Measurements from ENCODE around the gene SARS2. TPM values are rescaled to one million over a fixed set of nuclear protein-coding genes. Genes with fewer than 3 reads are reported as not detected.

Gene SARS2
- total RNA-seq, 2 donors from 2014 or later, result 53.2 to 60.2 TPM

DNA sequence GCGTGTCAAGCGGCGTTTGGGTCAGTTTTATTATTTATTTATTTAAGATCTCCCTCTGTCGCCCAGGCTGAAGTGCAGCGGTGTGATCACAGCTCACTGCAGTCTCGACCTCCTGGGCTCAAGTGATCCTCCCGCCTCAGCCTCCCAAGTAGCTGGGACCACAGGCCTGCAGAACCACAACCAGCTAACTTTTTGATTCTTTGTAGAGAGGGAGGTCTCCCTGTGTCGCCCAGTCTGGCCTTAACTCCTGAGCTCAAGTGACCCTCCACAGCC is 894 bp upstream of the SARS2 start:
- Histone ChIP-seq H3K27me3 (ENCODE audit: control insufficient read depth, insufficient read depth, low read length, poor library complexity, severe bottlenecking) (no peaks in the 10 kb centered on the region), H3K36me3 (ENCODE audit: control insufficient read depth, insufficient read depth, low read length) (peaks cover 35% of the 10 kb centered on the region), H3K4me3 (ENCODE audit: low read length) (peak overlapping the region; percentile 100), H3K9me3 (ENCODE audit: control insufficient read depth, low read length) (peaks cover 42% of the 10 kb centered on the region), H3K27ac (ENCODE audit: low read depth, low read length) (no peak overlapping the region), H3K4me1 (ENCODE audit: control insufficient read depth, insufficient read depth, low read length) (no peaks in the 10 kb centered on the region), H3K9ac (ENCODE audit: extremely low read depth, low read length, poor library complexity, severe bottlenecking) (peak overlapping the region; percentile 93)
- Mint-ChIP-seq H3K9me3 (peaks cover 38% of the 10 kb centered on the region), H3K4me3 (peak overlapping the region; percentile 97), H3K36me3 (ENCODE audit: low read depth) (peaks cover 48% of the 10 kb centered on the region), H3K4me1 (peaks cover 9% of the 10 kb centered on the region), H3K27ac (peak overlapping the region; percentile 99), H3K27me3 (ENCODE audit: insufficient read depth) (peaks cover 3% of the 10 kb centered on the region)
- WGBS, 2 experiments (ENCODE audit: insufficient coverage in 1 of 2, insufficient read length in 1 of 2), result 35 to 49% methylated on average over 4 to 8 of the region's 8 CpGs
- no peak for DNase-seq
- TF ChIP-seq, protein P1, sequence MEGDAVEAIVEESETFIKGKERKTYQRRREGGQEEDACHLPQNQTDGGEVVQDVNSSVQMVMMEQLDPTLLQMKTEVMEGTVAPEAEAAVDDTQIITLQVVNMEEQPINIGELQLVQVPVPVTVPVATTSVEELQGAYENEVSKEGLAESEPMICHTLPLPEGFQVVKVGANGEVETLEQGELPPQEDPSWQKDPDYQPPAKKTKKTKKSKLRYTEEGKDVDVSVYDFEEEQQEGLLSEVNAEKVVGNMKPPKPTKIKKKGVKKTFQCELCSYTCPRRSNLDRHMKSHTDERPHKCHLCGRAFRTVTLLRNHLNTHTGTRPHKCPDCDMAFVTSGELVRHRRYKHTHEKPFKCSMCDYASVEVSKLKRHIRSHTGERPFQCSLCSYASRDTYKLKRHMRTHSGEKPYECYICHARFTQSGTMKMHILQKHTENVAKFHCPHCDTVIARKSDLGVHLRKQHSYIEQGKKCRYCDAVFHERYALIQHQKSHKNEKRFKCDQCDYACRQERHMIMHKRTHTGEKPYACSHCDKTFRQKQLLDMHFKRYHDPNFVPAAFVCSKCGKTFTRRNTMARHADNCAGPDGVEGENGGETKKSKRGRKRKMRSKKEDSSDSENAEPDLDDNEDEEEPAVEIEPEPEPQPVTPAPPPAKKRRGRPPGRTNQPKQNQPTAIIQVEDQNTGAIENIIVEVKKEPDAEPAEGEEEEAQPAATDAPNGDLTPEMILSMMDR (conservative IDR thresholded peaks at IDR 0.05), result no peak

DNA sequence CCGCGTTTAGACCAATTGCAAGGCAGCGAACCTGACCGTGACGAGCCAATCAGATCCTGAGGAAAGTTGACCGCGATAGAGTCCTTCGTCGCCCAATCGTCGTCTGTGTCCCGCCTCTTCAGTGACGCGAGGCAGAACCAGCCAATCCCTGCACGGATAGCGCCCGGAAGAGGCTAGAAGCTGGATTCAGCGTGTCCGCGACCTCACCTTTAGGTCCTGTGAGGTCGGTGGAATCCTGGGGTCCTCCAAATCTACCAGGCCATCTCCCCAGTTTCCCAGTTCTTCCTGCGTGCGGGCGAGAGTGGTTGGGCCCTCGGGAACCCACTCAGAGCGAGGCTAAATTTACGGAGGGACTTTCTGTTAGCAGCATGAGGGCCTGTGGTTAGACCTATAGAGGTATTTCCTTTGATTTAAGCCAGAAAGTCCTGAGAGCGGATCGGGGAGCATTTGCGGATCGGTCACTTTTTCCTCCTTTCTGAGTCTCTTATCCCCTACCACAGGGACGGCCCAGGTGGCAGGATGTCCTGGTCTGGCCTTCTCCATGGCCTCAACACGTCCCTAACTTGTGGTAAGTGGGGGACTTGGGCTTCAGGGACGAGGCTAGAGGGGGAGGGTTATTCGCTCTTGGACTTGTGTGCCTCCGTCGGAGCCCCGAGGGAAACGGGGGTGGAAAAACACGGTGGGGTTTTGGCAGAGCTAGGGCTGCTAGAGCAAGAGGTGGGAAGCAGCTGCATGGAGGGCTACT is 385 bp upstream of the SARS2 start, which contains the start of gene MRPS12:
Gene MRPS12, plus strand, starts transcription at position 169 of the 745 bp plus-strand sequence. Its CDS starts 351 bp downstream, at position 520.
- H3K36me3 ChIP-seq (ENCODE audit: control insufficient read depth, insufficient read depth, low read length), result peaks cover 35% of the 10 kb centered on the region
- H3K27ac ChIP-seq (ENCODE audit: low read depth, low read length), result peak within 1 kb of the TSS; percentile 92
- no peaks in the 10 kb centered on the region for H3K4me1 ChIP-seq (ENCODE audit: control insufficient read depth, insufficient read depth, low read length)
- Mint-ChIP-seq H3K36me3 (ENCODE audit: low read depth) (peaks cover 48% of the 10 kb centered on the region), H3K4me1 (peaks cover 9% of the 10 kb centered on the region), H3K27ac (peak within 1 kb of the TSS; percentile 99), H3K4me3 (peak within 1 kb of the TSS; percentile 97), H3K27me3 (ENCODE audit: insufficient read depth) (peaks cover 3% of the 10 kb centered on the region), H3K9me3 (peaks cover 33% of the 10 kb centered on the region)
- WGBS, 2 experiments (ENCODE audit: insufficient coverage in 1 of 2, insufficient read length in 1 of 2), result 0 to 1% methylated on average over 26 to 40 of the region's 40 CpGs
- peaks cover 37% of the 10 kb centered on the region for H3K9me3 ChIP-seq (ENCODE audit: control insufficient read depth, low read length)
- TF ChIP-seq, protein P1 (conservative IDR thresholded peaks at IDR 0.05), result no peak
- H3K4me3 ChIP-seq (ENCODE audit: low read length), result peak within 1 kb of the TSS; percentile 100
- peak within 1 kb of the TSS; percentile 93 for H3K9ac ChIP-seq (ENCODE audit: extremely low read depth, low read length, poor library complexity, severe bottlenecking)
- DNase-seq, result peak; percentile 99
- H3K27me3 ChIP-seq (ENCODE audit: control insufficient read depth, insufficient read depth, low read length, poor library complexity, severe bottlenecking), result no peaks in the 10 kb centered on the region

DNA sequence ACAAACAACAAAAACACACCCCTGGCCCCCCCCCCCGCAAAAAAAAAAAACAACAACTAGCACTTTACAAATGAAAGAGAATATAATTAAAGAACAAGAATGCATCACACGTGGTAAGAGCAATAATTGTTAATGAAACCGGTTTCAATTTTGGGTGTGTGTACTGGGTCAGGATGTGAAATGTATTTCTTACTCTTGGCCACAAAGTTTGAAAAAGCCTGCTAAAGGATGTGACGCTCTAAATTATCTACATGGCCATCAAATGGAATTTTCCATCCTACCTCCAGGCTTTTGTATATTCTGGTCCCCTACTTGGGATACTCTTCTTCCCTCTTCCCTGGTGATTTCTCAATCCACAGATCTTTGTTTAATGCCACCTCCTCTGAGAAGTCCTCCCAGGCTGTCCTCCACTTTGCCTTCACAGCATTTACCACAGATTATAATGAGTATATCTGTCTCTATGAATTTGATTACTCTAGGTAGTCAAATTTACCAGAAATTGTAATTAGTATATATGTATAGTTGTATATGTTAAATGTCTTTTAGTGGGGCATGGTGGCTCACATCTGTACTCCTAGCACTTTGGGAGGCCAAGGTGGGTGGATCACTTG is 2.1 kb downstream of the SARS2 start:
- peaks cover 37% of the 10 kb centered on the region for H3K36me3 ChIP-seq (ENCODE audit: control insufficient read depth, insufficient read depth, low read length)
- TF ChIP-seq, protein P1 (conservative IDR thresholded peaks at IDR 0.05), result no peak
- no peak overlapping the region for H3K9ac ChIP-seq (ENCODE audit: extremely low read depth, low read length, poor library complexity, severe bottlenecking)
- no peak overlapping the region for H3K4me3 ChIP-seq (ENCODE audit: low read length)
- H3K27ac ChIP-seq (ENCODE audit: low read depth, low read length), result no peak overlapping the region
- peaks cover 9% of the 10 kb centered on the region for H3K4me1 Mint-ChIP-seq
- no peaks in the 10 kb centered on the region for H3K27me3 ChIP-seq (ENCODE audit: control insufficient read depth, insufficient read depth, low read length, poor library complexity, severe bottlenecking)
- H3K9me3 ChIP-seq (ENCODE audit: control insufficient read depth, low read length), result peaks cover 13% of the 10 kb centered on the region
- peaks cover 45% of the 10 kb centered on the region for H3K36me3 Mint-ChIP-seq (ENCODE audit: low read depth)
- H3K27ac Mint-ChIP-seq, result no peak overlapping the region
- H3K4me3 Mint-ChIP-seq, result no peak overlapping the region
- 89 to 100% methylated on average over 1 to 3 of the region's 4 CpGs for WGBS, 2 experiments (ENCODE audit: insufficient coverage in 1 of 2, insufficient read length in 1 of 2)
- H3K9me3 Mint-ChIP-seq, result peaks cover 10% of the 10 kb centered on the region
- no peaks in the 10 kb centered on the region for H3K4me1 ChIP-seq (ENCODE audit: control insufficient read depth, insufficient read depth, low read length)
- H3K27me3 Mint-ChIP-seq (ENCODE audit: insufficient read depth), result peaks cover 1% of the 10 kb centered on the region
- no peak for DNase-seq
